K562 (cell line): Measurements from ENCODE around the gene RBM46. TPM values are rescaled to one million over a fixed set of nuclear protein-coding genes. Genes with fewer than 3 reads are reported as not detected.

Experiments
- ZNF318 ChIP-seq, 2 experiments: fragments of 450-650 bp; IDR thresholded peaks; 2 replicates each; pipeline ENCODE4 v1.6.1; 2016; ENCODE audit warnings: mild to moderate bottlenecking in 2 of 2, borderline replicate concordance in 1 of 2, low read depth in 1 of 2, moderate library complexity in 1 of 2
- polyA plus RNA-seq, 8 experiments: library from polyadenylated mRNA; depleted of rRNA in 4 of 8; stranded (reverse) in 5 of 8; unstranded in 3 of 8; fragments of >200 nt; fragmentation: Nextera tagmentation in 2 of 8; fragmentation: Illumina TruSeq in 1 of 8; extraction: Ambion mirVana in 2 of 8; extraction: Trizol in 1 of 8; gene quantifications; 2 replicates each; pipeline versions ENCODE4 v1.2.1 to v1.2.3, GENCODE V29; 2011 to 2014; ENCODE audit warnings: inconsistent platforms in 1 of 8, missing spikeins in 1 of 8
- total RNA-seq, 7 experiments: library from RNA; depleted of rRNA in 6 of 7; stranded (reverse); fragments of >200 nt in 6 of 7; fragmentation: Illumina TruSeq in 2 of 7; extraction: Trizol in 2 of 7; gene quantifications; 2 replicates each; pipeline versions ENCODE4 v1.2.1 to v1.2.3, GENCODE V29; 2011 to 2021; ENCODE audit warnings: low replicate concordance in 1 of 7

Gene RBM46
- total and polyA plus RNA-seq, 9 of the 15 experiments (the other 6 are each of a cell fraction or from before 2014, with no cell fraction given) = 0.04 TPM; not detected in 8

GRCh38 chr4:154741131-154741665 lies 39.9 kb upstream of the RBM46 start (continued):
- no peak for TF ChIP-seq ZNF318 (IDR thresholded peaks at IDR 0.05; ENCODE audit: borderline replicate concordance in 1 of 2, low read depth in 1 of 2)
